HepG2 (cell line): ENCODE results near the gene TRIM28. TPM values are rescaled to one million over a fixed set of nuclear protein-coding genes. Genes with fewer than 3 reads are reported as not detected.

Experiments
- ATAC-seq: fragments of 200-7000 bp; cut with Tn5 transposase; 3 replicates; pipeline ENCODE4 v1.9.1; 2020; ENCODE audit warnings: mild to moderate bottlenecking, moderate library complexity
- BruUV-seq: library from RNA; stranded (reverse); fragments of 400-500 nt; replicated peaks from 2 replicates; lab custom pipeline; 2021; lab: Mats Ljungman, UMichigan
- CTCF ChIA-PET: fragments of 300-600 bp; formaldehyde crosslinking; extraction: SDS; loops from one replicate; lab custom pipeline; 2021; ENCODE audit warnings: low total read pairs, inconsistent platforms, low intra/inter-chr PET ratio; lab: Yijun Ruan, JAX
- POLR2A ChIA-PET: fragments of 350-600 bp; sonication (Branson Sonifier 250); formaldehyde crosslinking; loops from one replicate; lab custom pipeline; 2020; ENCODE audit warnings: antibody characterized with exemption, inconsistent platforms; lab: Yijun Ruan, JAX
- DNase-seq: peaks from one replicate; pipeline ENCODE4 v3.0.0-alpha.2; 2015; ENCODE audit warnings: low spot score
- FAIRE-seq: peaks from 3 replicates; lab custom pipeline; 2011; peaks lifted over from hg19 to GRCh38; lab: Jason Lieb, UNC
- H2AFZ ChIP-seq: one replicate; pipeline ENCODE4 v1.6.1; 2011; ENCODE audit warnings: low read length, inconsistent platforms
- H3K27ac ChIP-seq: fragments of 300-600 bp; 3 replicates; pipeline ENCODE4 v1.8.0; 2011; ENCODE audit warnings: mixed run types, mild to moderate bottlenecking, mixed read lengths, low read length, inconsistent platforms; ENCODE audit not compliant: insufficient read depth; ENCODE audit errors: extremely low read length
- H3K27me3 ChIP-seq, 2 experiments: fragments of 200-600 bp in 1 of 2; 2 replicates in 1 of 2; 3 replicates in 1 of 2; pipeline versions ENCODE4 v1.6.0 to v1.8.0; 2011; ENCODE audit warnings: low read length in 2 of 2, mild to moderate bottlenecking in 2 of 2, moderate library complexity in 2 of 2, inconsistent platforms in 1 of 2; ENCODE audit not compliant: insufficient read depth in 2 of 2, control insufficient read depth in 1 of 2
- H3K36me3 ChIP-seq, 2 experiments: fragments of 200-600 bp in 1 of 2; replicated peaks in 1 of 2; 2 replicates in 1 of 2; 3 replicates in 1 of 2; pipeline versions ENCODE4 v1.5.1 to v1.8.0; 2011; ENCODE audit warnings: low read length in 2 of 2, inconsistent platforms in 1 of 2; ENCODE audit not compliant: insufficient read depth in 2 of 2, control insufficient read depth in 1 of 2
- H3K4me1 ChIP-seq: 2 replicates; pipeline ENCODE4 v1.5.1; 2012; ENCODE audit warnings: low read length, inconsistent platforms; ENCODE audit not compliant: insufficient read depth
- H3K4me2 ChIP-seq: 2 replicates; pipeline ENCODE4 v1.6.0; 2011; ENCODE audit warnings: low read depth, low read length, inconsistent platforms
- H3K4me3 ChIP-seq, 3 experiments: fragments of 200-600 bp in 1 of 3; sonication (generic), shearing (Covaris generic) in 1 of 3; replicated peaks in 1 of 3; 2 replicates each; pipeline ENCODE4 v1.5.1; 2011 to 2016; ENCODE audit warnings: low read length in 3 of 3, inconsistent platforms in 2 of 3, low read depth in 2 of 3, mild to moderate bottlenecking in 2 of 3, control low read depth in 1 of 3, mixed read lengths in 1 of 3; ENCODE audit not compliant: insufficient read depth in 1 of 3
- H3K79me2 ChIP-seq: one replicate; pipeline ENCODE4 v1.6.1; 2011; ENCODE audit warnings: low read length, inconsistent platforms; ENCODE audit not compliant: insufficient read depth
- H3K9ac ChIP-seq: 2 replicates; pipeline ENCODE4 v1.6.0; 2011; ENCODE audit warnings: mild to moderate bottlenecking, low read depth, low read length, inconsistent platforms; ENCODE audit not compliant: insufficient read depth
- H3K9me3 ChIP-seq: 2 replicates; pipeline ENCODE4 v1.5.1; 2012; ENCODE audit warnings: mild to moderate bottlenecking, low read length
- H4K20me1 ChIP-seq: 2 replicates; pipeline ENCODE4 v1.6.0; 2011; ENCODE audit warnings: inconsistent platforms, mild to moderate bottlenecking, low read length, moderate library complexity; ENCODE audit not compliant: insufficient read depth
- AGO2 ChIP-seq: fragments of 200-400 bp; formaldehyde crosslinking; optimal IDR thresholded peaks from 2 replicates; pipeline ENCODE3; 2017; ENCODE audit warnings: mild to moderate bottlenecking, low read depth, low read length, moderate library complexity
- ARID4A ChIP-seq: sonication (generic); formaldehyde crosslinking; IDR thresholded peaks from 2 replicates; pipeline ENCODE4 v1.5.0; 2020; ENCODE audit warnings: mild to moderate bottlenecking, missing genetic modification reagents, borderline replicate concordance
- CC2D1A ChIP-seq: sonication (generic); formaldehyde crosslinking; IDR thresholded peaks from 2 replicates; pipeline ENCODE4 v1.8.1; 2023; ENCODE audit warnings: mild to moderate bottlenecking, missing genetic modification reagents
- CENPT ChIP-seq: sonication (generic); formaldehyde crosslinking; IDR thresholded peaks from 2 replicates; pipeline ENCODE4 v1.8.0; 2022; ENCODE audit warnings: low read depth, mild to moderate bottlenecking, moderate library complexity, missing genetic modification reagents
- E2F1 ChIP-seq: sonication (generic); formaldehyde crosslinking; IDR thresholded peaks from 2 replicates; pipeline ENCODE4 v1.5.0; 2020; ENCODE audit warnings: missing genetic modification reagents
- GTF3A ChIP-seq: sonication (generic); formaldehyde crosslinking; conservative IDR thresholded peaks from 2 replicates; pipeline ENCODE4 v1.4.0; 2020; ENCODE audit warnings: mild to moderate bottlenecking, missing genetic modification reagents
- KDM3A ChIP-seq: IDR thresholded peaks from 2 replicates; pipeline ENCODE4 v1.6.1; 2018; ENCODE audit warnings: low read depth, missing compliant biosample characterization
- KLF6 ChIP-seq: IDR thresholded peaks from 2 replicates; pipeline ENCODE4 v1.8.0; 2016; ENCODE audit warnings: missing biosample characterization, missing genetic modification reagents
- POLR2A ChIP-seq, 2 experiments: IDR thresholded peaks; 2 replicates each; pipeline ENCODE4 v1.6.1; 2011; ENCODE audit warnings: low read depth in 2 of 2, low read length in 2 of 2, mild to moderate bottlenecking in 1 of 2, moderate library complexity in 1 of 2; ENCODE audit not compliant: insufficient read depth in 1 of 2
- POLR2AphosphoS2 ChIP-seq: IDR thresholded peaks from 2 replicates; pipeline ENCODE4 v1.6.1; 2011; ENCODE audit warnings: low read depth, low read length, improper control_type of control experiment
- RBM22 ChIP-seq: fragments of 200-400 bp; formaldehyde crosslinking; optimal IDR thresholded peaks from 2 replicates; pipeline ENCODE3; 2017; ENCODE audit warnings: mild to moderate bottlenecking, low read length, moderate library complexity
- SOX5 ChIP-seq: IDR thresholded peaks from 2 replicates; pipeline ENCODE4 v1.6.1; 2016; ENCODE audit warnings: borderline replicate concordance
- SSRP1 ChIP-seq: IDR thresholded peaks from 2 replicates; pipeline ENCODE4 v1.6.1; 2016; ENCODE audit warnings: control low read depth
- TFDP1 ChIP-seq: IDR thresholded peaks from 2 replicates; pipeline ENCODE4 v1.6.1; 2016; ENCODE audit warnings: missing compliant biosample characterization, missing genetic modification reagents, borderline replicate concordance
- ZFAT ChIP-seq: sonication (generic); formaldehyde crosslinking; conservative IDR thresholded peaks from 2 replicates; pipeline ENCODE4 v1.8.1; 2023; ENCODE audit warnings: missing genetic modification reagents, inconsistent platforms
- ZNF263 ChIP-seq: sonication (generic); formaldehyde crosslinking; IDR thresholded peaks from 2 replicates; pipeline ENCODE4 v1.4.0; 2020; ENCODE audit warnings: missing genetic modification reagents
- ZNF547 ChIP-seq: sonication (generic); formaldehyde crosslinking; IDR thresholded peaks from 2 replicates; pipeline ENCODE4 v1.5.1; 2020; ENCODE audit warnings: mild to moderate bottlenecking, missing genetic modification reagents
- ZNF737 ChIP-seq: sonication (generic); formaldehyde crosslinking; IDR thresholded peaks from 2 replicates; pipeline ENCODE4 v1.5.0; 2020; ENCODE audit warnings: missing genetic modification reagents, mild to moderate bottlenecking, borderline replicate concordance
- WGBS: methylation state at CpG from one replicate; pipeline ENCODE4 v1.1.6; 2017; ENCODE audit warnings: low lambda C conversion rate; 5-methylcytosine and 5-hydroxymethylcytosine counted together
- in situ Hi-C: cut with HindIII; loops from 2 replicates; pipeline ENCODE4 v1.10.0; 2017; ENCODE audit warnings: low pct_unique_long_range_greater_than_20kb; ENCODE audit not compliant: extremely low pct_ligation_motif_present
- intact Hi-C: fragments of 100-400 bp; cut with micrococcal nuclease; formaldehyde crosslinking; loops from one replicate; pipeline ENCODE4 v1.10.0; 2022; ENCODE audit not compliant: unreplicated experiment
- polyA plus RNA-seq, 8 experiments: library from polyadenylated mRNA; depleted of rRNA in 3 of 8; stranded (reverse) in 7 of 8; unstranded in 1 of 8; fragments of >200 nt; fragmentation: Illumina TruSeq in 4 of 8; extraction: Trizol in 4 of 8; gene quantifications; 2 replicates each; pipeline versions ENCODE4 v1.2.1 to v1.2.3, GENCODE V29; 2011 to 2016; ENCODE audit warnings: low read depth in 4 of 8, missing spikeins in 1 of 8, mixed read lengths in 1 of 8; ENCODE audit not compliant: insufficient read depth in 1 of 8
- total RNA-seq, 5 experiments: library from RNA; depleted of rRNA; stranded (reverse); fragments of >200 nt; fragmentation: Illumina TruSeq; extraction: Trizol; gene quantifications; 2 replicates each; pipeline ENCODE4 v1.2.3, GENCODE V29; 2016; ENCODE audit warnings: low read depth in 1 of 5

TRIM28 gene
- total and polyA plus RNA-seq, 2 of the 13 experiments (the other 11 are each of a cell fraction or from before 2014, with no cell fraction given): 361 to 439 TPM

- Histone ChIP-seq H3K27me3 (no peaks in the 10 kb centered on the region; a peak in 2 of 5 replicates), H3K9me3 (no peaks in the 10 kb centered on the region), H3K79me2 (peaks cover 38% of the 10 kb centered on the region), H3K9ac (no peak overlapping the region), H3K36me3 (peaks cover 35 to 66% of the 10 kb centered on the region in 2 experiments), H3K4me3 (no peak overlapping the region), H3K4me2 (peak overlapping the region; percentile 34; the same call in 1 of the 2 replicates), H3K4me1 (peaks cover 24% of the 10 kb centered on the region), H4K20me1 (peaks cover 49% of the 10 kb centered on the region), H3K27ac (no peak overlapping the region), H2AFZ (no peak overlapping the region)
- DNase-seq: no peak
- in situ Hi-C loops (no loop called here), intact Hi-C loops (no loop called here)
- ATAC-seq: no peak
- BruUV-seq: no TSS peak
- WGBS: 96% methylated on average over 8 of the region's 18 CpGs
- POLR2A ChIA-PET: interaction anchor here (0.9 kb wide), 1 partner anchor 28 kb away, joined by 3 read pairs; the partner anchor contains the start of gene ZBTB45
- no peak for FAIRE-seq
- CTCF ChIA-PET: no interaction called here
- TF ChIP-seq KDM3A (CRISPR knock-in tag): no peak
- TF ChIP-seq TFDP1: no peak
- no peak for TF ChIP-seq CC2D1A (CRISPR knock-in tag)
- no peak for TF ChIP-seq CENPT (CRISPR knock-in tag)
- peak; percentile 41; the same call in 1 of the 2 replicates for TF ChIP-seq SSRP1 (CRISPR knock-in tag)
- no peak for TF ChIP-seq ZNF263 (CRISPR knock-in tag)
- TF ChIP-seq RBM22: peak; percentile 47
- peak; percentile 25 for TF ChIP-seq AGO2
- no peak for TF ChIP-seq ZNF737 (CRISPR knock-in tag)
- peak; percentile 18; the same call in 1 of the 2 replicates for TF ChIP-seq ARID4A (CRISPR knock-in tag)
- TF ChIP-seq POLR2AphosphoS2: 0 out of 2 replicates have a peak, but pooled peaks have one; percentile 48
- TF ChIP-seq POLR2A (IDR thresholded peaks at IDR 0.05; ENCODE audit: insufficient read depth in 1 of 2, low read depth in 2 of 2, low read length in 2 of 2): peak in 1 of 2 experiments; percentile 29; a peak in 2 of 4 replicates
- TF ChIP-seq ZNF547: no peak
- TF ChIP-seq KLF6 (CRISPR knock-in tag): no peak
- TF ChIP-seq ZFAT (CRISPR knock-in tag): no peak
- no peak for TF ChIP-seq GTF3A (CRISPR knock-in tag)
- no peak for TF ChIP-seq E2F1
- no peak for TF ChIP-seq SOX5 (CRISPR knock-in tag)
Measured at GRCh38 chr19:58547323-58548312, 3.8 kb downstream of the TRIM28 start.
